HepG2 (cell line): Measurements from ENCODE around the gene C22orf39. TPM values are rescaled to one million over a fixed set of nuclear protein-coding genes. Genes with fewer than 3 reads are reported as not detected.

Experiments
- FIP1L1 ChIP-seq: fragments of 200-400 bp; formaldehyde crosslinking; IDR thresholded peaks from 2 replicates; pipeline ENCODE4 v1.6.1; 2018; ENCODE audit warnings: low read depth, mild to moderate bottlenecking, low read length, moderate library complexity, borderline replicate concordance; ENCODE audit not compliant: insufficient read depth
- FOSL1 ChIP-seq: sonication (generic); formaldehyde crosslinking; IDR thresholded peaks from 2 replicates; pipeline ENCODE4 v1.9.0; 2021; ENCODE audit warnings: missing genetic modification reagents, borderline replicate concordance
- HNRNPH1 ChIP-seq: fragments of 200-400 bp; formaldehyde crosslinking; optimal IDR thresholded peaks from 2 replicates; pipeline ENCODE3; 2017; ENCODE audit warnings: mild to moderate bottlenecking, low read depth, low read length
- JARID2 ChIP-seq: sonication (generic); formaldehyde crosslinking; IDR thresholded peaks from 2 replicates; pipeline ENCODE4 v1.8.1; 2023; ENCODE audit warnings: missing genetic modification reagents, inconsistent platforms; ENCODE audit not compliant: insufficient replicate concordance
- KDM5A ChIP-seq: fragments of 200-600 bp; sonication (generic); IDR thresholded peaks from 2 replicates; pipeline ENCODE4 v1.7.0; 2018; ENCODE audit warnings: antibody characterized with exemption, mild to moderate bottlenecking, low read length, borderline replicate concordance
- KDM6A ChIP-seq: IDR thresholded peaks from 2 replicates; pipeline ENCODE4 v1.6.1; 2016; ENCODE audit warnings: low read depth
- MIER3 ChIP-seq: IDR thresholded peaks from 2 replicates; pipeline ENCODE4 v1.6.1; 2016; ENCODE audit warnings: missing compliant biosample characterization, borderline replicate concordance
- MTF2 ChIP-seq: sonication (generic); formaldehyde crosslinking; IDR thresholded peaks from 2 replicates; pipeline ENCODE4 v1.5.0; 2020; ENCODE audit warnings: missing genetic modification reagents, borderline replicate concordance
- NFKB2 ChIP-seq: sonication (generic); formaldehyde crosslinking; IDR thresholded peaks from 2 replicates; pipeline ENCODE4 v1.4.0; 2020; ENCODE audit warnings: missing genetic modification reagents, borderline replicate concordance
- POLR2G ChIP-seq: fragments of 200-400 bp; formaldehyde crosslinking; IDR thresholded peaks from 2 replicates; pipeline ENCODE4 v1.6.1; 2018; ENCODE audit warnings: mild to moderate bottlenecking, low read depth, low read length, moderate library complexity
- RFXAP ChIP-seq: sonication (generic); formaldehyde crosslinking; IDR thresholded peaks from 2 replicates; pipeline ENCODE4 v1.4.0; 2020; ENCODE audit warnings: missing genetic modification reagents, borderline replicate concordance
- SIN3B ChIP-seq: fragments of 150-350 bp; IDR thresholded peaks from 2 replicates; pipeline ENCODE4 v1.6.1; 2014; ENCODE audit warnings: low read length
- SPEN ChIP-seq: sonication (generic); formaldehyde crosslinking; IDR thresholded peaks from 2 replicates; pipeline ENCODE4 v1.5.1; 2020; ENCODE audit warnings: low read depth, mild to moderate bottlenecking, missing genetic modification reagents
- U2AF2 ChIP-seq: fragments of 200-400 bp; formaldehyde crosslinking; IDR thresholded peaks from 2 replicates; pipeline ENCODE4 v1.6.1; 2017; ENCODE audit warnings: low read depth, mild to moderate bottlenecking, low read length
- ZNF335 ChIP-seq: sonication (generic); formaldehyde crosslinking; IDR thresholded peaks from 2 replicates; pipeline ENCODE4 v1.4.0; 2020; ENCODE audit warnings: missing genetic modification reagents
- ZNF513 ChIP-seq: sonication (generic); formaldehyde crosslinking; conservative IDR thresholded peaks from 2 replicates; pipeline ENCODE4 v1.5.0; 2020; ENCODE audit warnings: missing genetic modification reagents
- ZNF570 ChIP-seq: sonication (generic); formaldehyde crosslinking; IDR thresholded peaks from 2 replicates; pipeline ENCODE4 v1.4.0; 2020; ENCODE audit warnings: mild to moderate bottlenecking, missing genetic modification reagents, borderline replicate concordance
- ZNF597 ChIP-seq: sonication (generic); formaldehyde crosslinking; IDR thresholded peaks from 2 replicates; pipeline ENCODE4 v1.5.0; 2020; ENCODE audit warnings: missing genetic modification reagents
- ZNF703 ChIP-seq: sonication (generic); formaldehyde crosslinking; IDR thresholded peaks from 2 replicates; pipeline ENCODE4 v1.5.1; 2020; ENCODE audit warnings: missing genetic modification reagents, mild to moderate bottlenecking, moderate library complexity, borderline replicate concordance
- polyA plus RNA-seq, 8 experiments: library from polyadenylated mRNA; depleted of rRNA in 3 of 8; stranded (reverse) in 7 of 8; unstranded in 1 of 8; fragments of >200 nt; fragmentation: Illumina TruSeq in 4 of 8; extraction: Trizol in 4 of 8; gene quantifications; 2 replicates each; pipeline versions ENCODE4 v1.2.1 to v1.2.3, GENCODE V29; 2011 to 2016; ENCODE audit warnings: low read depth in 4 of 8, missing spikeins in 1 of 8, mixed read lengths in 1 of 8; ENCODE audit not compliant: insufficient read depth in 1 of 8
- total RNA-seq, 5 experiments: library from RNA; depleted of rRNA; stranded (reverse); fragments of >200 nt; fragmentation: Illumina TruSeq; extraction: Trizol; gene quantifications; 2 replicates each; pipeline ENCODE4 v1.2.3, GENCODE V29; 2016; ENCODE audit warnings: low read depth in 1 of 5
- TF ChIP-seq, protein P1 (sequence below): sonication (generic); formaldehyde crosslinking; IDR thresholded peaks from 2 replicates; pipeline ENCODE4 v1.4.0; 2020; ENCODE audit warnings: missing genetic modification reagents, borderline replicate concordance
- TF ChIP-seq, protein P2 (sequence below): sonication (generic); formaldehyde crosslinking; IDR thresholded peaks from 2 replicates; pipeline ENCODE4 v1.9.0; 2021; ENCODE audit warnings: missing genetic modification reagents, borderline replicate concordance

The C22orf39 gene
- total and polyA plus RNA-seq, 2 of the 13 experiments (the other 11 are each of a cell fraction or from before 2014, with no cell fraction given): 23.4 to 26.4 TPM

GRCh38 chr22:19432133-19432851 is 15.2 kb downstream of the C22orf39 start, which contains the start of gene MRPL40 (continued):
- TF ChIP-seq, protein P1, sequence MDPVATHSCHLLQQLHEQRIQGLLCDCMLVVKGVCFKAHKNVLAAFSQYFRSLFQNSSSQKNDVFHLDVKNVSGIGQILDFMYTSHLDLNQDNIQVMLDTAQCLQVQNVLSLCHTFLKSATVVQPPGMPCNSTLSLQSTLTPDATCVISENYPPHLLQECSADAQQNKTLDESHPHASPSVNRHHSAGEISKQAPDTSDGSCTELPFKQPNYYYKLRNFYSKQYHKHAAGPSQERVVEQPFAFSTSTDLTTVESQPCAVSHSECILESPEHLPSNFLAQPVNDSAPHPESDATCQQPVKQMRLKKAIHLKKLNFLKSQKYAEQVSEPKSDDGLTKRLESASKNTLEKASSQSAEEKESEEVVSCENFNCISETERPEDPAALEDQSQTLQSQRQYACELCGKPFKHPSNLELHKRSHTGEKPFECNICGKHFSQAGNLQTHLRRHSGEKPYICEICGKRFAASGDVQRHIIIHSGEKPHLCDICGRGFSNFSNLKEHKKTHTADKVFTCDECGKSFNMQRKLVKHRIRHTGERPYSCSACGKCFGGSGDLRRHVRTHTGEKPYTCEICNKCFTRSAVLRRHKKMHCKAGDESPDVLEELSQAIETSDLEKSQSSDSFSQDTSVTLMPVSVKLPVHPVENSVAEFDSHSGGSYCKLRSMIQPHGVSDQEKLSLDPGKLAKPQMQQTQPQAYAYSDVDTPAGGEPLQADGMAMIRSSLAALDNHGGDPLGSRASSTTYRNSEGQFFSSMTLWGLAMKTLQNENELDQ (CRISPR knock-in tag): peak; percentile 91; the same call in 1 of the 2 replicates
- TF ChIP-seq KDM6A (CRISPR knock-in tag): peak; percentile 55; the same call in 1 of the 2 replicates
- TF ChIP-seq ZNF335 (CRISPR knock-in tag): peak; percentile 81; the same call in 1 of the 2 replicates
- TF ChIP-seq NFKB2 (CRISPR knock-in tag): peak; percentile 88
- TF ChIP-seq JARID2: peak; percentile 92
- peak; percentile 95; the same call in 1 of the 2 replicates for TF ChIP-seq MIER3 (CRISPR knock-in tag)
- TF ChIP-seq SPEN (CRISPR knock-in tag): peak; percentile 98
- peak; percentile 84; the same call in 1 of the 2 replicates for TF ChIP-seq ZNF703 (CRISPR knock-in tag)
- TF ChIP-seq ZNF597: no peak
- TF ChIP-seq SIN3B: peak; percentile 86
- TF ChIP-seq U2AF2: no peak
- TF ChIP-seq, protein P2, sequence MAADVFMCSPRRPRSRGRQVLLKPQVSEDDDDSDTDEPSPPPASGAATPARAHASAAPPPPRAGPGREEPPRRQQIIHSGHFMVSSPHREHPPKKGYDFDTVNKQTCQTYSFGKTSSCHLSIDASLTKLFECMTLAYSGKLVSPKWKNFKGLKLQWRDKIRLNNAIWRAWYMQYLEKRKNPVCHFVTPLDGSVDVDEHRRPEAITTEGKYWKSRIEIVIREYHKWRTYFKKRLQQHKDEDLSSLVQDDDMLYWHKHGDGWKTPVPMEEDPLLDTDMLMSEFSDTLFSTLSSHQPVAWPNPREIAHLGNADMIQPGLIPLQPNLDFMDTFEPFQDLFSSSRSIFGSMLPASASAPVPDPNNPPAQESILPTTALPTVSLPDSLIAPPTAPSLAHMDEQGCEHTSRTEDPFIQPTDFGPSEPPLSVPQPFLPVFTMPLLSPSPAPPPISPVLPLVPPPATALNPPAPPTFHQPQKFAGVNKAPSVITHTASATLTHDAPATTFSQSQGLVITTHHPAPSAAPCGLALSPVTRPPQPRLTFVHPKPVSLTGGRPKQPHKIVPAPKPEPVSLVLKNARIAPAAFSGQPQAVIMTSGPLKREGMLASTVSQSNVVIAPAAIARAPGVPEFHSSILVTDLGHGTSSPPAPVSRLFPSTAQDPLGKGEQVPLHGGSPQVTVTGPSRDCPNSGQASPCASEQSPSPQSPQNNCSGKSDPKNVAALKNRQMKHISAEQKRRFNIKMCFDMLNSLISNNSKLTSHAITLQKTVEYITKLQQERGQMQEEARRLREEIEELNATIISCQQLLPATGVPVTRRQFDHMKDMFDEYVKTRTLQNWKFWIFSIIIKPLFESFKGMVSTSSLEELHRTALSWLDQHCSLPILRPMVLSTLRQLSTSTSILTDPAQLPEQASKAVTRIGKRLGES (CRISPR knock-in tag): no peak
- 0 out of 2 replicates have a peak, but pooled peaks have one; percentile 46 for TF ChIP-seq ZNF570 (CRISPR knock-in tag)
- TF ChIP-seq POLR2G: peak; percentile 97
- TF ChIP-seq MTF2 (CRISPR knock-in tag): peak; percentile 99; the same call in 1 of the 2 replicates
- TF ChIP-seq HNRNPH1: no peak
- TF ChIP-seq ZNF513 (CRISPR knock-in tag): no peak
- TF ChIP-seq FIP1L1: no peak; the same call in 1 of the 2 replicates
- peak; percentile 81 for TF ChIP-seq KDM5A
- TF ChIP-seq FOSL1: peak; percentile 22; the same call in 1 of the 2 replicates
- peak; percentile 94 for TF ChIP-seq RFXAP (CRISPR knock-in tag)
